HG03354 (cell line): ENCODE data around the gene NPEPL1.

Experiments
- ATAC-seq: cut with Tn5 transposase; IDR thresholded peaks from one replicate; pipeline ENCODE4 v1.9.1; 2021; ENCODE audit warnings: mild to moderate bottlenecking; ENCODE audit not compliant: unreplicated experiment, poor library complexity, severe bottlenecking

The NPEPL1 gene

DNA sequence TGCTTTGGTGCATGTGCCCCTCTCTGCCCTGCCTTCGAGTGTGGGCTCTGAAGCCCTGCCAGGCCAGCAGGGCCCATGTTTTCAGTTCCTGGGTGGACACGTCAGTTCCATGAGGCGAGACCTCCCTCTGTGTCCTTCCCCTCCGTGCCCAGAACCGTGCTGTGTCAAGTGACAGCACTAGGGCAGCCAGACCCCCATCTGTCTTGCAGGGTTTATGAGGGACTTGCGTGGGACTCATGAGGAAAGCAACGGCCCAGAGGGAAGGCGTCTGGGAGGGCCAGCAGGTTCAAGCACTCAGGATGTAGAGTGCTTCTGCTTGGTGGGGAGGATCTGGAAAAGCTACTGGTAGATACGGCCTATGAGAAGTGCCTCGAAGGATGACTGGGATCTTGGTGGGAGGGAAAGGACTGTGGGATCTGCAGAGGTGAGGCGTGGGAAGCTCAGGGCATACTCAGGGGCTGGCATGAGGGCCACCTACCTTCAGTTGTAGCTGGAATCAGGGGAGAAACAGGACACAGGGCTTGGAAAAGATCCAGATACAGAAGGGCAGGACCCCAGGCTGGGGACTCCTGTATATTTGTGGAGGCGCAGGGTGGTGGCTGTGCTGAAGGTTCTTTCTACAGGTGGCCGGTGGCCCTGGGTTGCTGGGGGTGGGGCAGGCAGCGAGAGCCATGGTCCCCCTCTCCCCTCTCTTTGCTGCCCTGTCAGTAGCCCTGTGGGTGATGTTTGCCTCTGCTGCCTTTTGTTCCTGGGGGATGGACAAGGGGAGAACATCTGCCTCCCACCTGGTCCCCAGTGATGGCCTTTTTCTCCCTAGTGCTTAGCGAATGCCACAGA, 5.5 kb downstream of the NPEPL1 start:
- no peak for ATAC-seq

DNA sequence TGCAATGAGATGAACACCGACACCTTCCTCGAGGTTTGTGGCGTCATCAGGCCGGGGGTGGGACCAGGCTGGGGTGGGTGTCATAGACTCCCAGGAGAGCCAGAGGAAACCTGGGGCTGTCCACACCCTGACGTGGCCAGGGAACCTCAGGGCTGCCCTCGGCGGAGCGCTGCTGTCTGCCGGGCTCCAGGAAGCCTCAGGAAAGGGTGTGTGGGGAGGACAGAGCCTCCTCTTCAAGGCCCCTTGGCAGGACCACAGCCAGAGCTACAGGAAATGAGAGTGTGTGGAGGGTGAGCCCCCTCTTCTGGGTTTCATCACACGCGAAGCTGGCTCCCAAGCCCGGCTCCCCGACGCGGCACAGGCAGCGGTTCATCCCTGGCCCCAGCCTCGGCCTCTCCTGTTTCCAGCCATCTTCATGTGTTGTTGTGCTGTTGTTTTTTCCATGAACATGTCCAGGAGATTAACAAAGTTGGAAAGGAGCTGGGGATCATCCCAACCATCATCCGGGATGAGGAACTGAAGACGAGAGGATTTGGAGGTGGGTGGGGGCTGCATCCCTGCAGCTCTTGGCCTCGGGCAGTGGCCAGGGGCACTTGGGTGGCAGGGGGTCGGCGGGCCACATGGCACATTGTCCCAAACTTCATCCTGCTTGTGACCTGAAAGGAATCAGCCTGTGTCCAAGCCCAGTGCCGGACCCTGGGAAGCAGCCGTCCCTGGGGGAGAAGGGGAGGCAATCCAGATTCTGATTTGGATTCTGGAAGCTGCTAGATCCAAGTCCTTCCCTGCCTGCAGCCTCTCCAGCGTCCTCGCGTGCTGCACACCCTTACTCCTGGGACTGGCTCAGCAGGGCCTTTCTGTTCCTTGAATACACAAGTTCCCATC, 6.4 kb downstream of the NPEPL1 start:
- no peak for ATAC-seq

GRCh38 chr20:58699623-58700107, 7.1 kb downstream of the NPEPL1 start:
- ATAC-seq: no peak

- no peak for ATAC-seq
Observed at GRCh38 chr20:58700121-58700821, 7.7 kb downstream of the NPEPL1 start.

GRCh38 chr20:58700823-58701222, 8.2 kb downstream of the NPEPL1 start:
- ATAC-seq: no peak

DNA sequence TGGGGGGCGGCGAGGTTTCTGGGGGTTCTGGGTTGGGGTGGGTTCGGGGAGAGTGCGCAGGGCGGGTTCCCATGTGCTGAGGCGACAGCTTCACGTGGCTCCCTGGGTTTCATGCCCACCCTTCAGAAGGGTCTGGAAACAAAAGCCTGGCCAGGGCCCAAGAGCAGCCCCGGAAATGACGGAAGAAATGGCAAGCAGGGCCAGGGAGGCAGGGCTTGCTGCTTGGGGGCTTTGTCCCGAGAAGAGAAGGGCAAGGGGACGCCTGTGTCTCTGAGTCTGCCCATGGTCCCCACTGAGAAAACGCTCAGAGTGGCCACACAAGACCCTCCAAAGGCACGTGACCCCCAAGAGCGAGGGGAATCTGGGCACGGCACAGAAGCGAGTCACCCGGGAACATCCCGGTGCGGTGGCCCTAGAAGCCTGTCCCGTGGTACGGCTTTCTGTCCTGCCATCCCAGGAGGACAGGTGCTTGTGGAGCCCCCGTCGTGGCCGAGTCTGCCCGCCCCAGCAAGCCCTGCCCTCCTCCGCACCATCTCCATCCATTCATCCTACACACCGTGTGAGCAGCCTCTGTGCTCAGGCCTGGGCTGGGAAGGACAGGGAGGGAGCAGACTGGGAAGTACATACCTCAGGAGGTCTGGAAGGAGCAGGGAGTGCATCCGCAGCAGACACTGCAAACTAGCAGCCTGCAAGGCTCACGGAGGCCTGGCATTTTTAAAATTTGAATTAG, 9.0 kb downstream of the NPEPL1 start:
- ATAC-seq: no peak

GRCh38 chr20:58702161-58702510, 9.5 kb downstream of the NPEPL1 start:
- ATAC-seq: no peak

- no peak for ATAC-seq
Observed at GRCh38 chr20:58702859-58703648, 10.5 kb downstream of the NPEPL1 start.

DNA sequence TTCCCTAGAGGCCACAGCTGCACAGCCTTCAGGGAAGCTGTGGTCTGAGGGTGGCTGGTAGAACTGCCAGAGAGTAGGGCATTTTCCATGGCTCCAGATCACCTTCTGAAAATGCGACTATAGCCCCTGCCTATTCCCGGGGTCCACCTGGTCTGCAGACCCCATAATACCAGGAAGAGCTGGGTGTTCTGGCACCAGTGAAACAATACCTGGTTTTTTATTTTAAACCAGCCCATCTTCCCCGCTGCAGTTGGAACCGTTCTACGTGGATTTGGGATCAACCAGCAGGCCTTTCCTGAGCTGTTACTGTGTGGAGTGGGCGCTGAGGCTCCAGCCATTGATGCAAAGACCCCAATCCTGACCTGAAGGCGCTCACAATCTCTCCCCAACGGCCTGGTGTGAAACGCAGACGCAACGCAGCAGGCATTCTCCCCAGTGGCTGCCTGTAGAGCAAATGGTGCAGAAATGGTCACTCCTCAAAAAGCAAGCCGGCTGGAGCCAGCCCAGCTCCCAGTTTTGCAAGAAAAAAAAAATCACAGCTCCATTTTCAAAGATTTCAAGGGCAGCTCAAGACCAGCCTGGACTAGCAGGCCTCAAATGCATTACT, 11.3 kb downstream of the NPEPL1 start:
- no peak for ATAC-seq

GRCh38 chr20:58705208-58705926, 12.8 kb downstream of the NPEPL1 start:
- no peak for ATAC-seq

DNA sequence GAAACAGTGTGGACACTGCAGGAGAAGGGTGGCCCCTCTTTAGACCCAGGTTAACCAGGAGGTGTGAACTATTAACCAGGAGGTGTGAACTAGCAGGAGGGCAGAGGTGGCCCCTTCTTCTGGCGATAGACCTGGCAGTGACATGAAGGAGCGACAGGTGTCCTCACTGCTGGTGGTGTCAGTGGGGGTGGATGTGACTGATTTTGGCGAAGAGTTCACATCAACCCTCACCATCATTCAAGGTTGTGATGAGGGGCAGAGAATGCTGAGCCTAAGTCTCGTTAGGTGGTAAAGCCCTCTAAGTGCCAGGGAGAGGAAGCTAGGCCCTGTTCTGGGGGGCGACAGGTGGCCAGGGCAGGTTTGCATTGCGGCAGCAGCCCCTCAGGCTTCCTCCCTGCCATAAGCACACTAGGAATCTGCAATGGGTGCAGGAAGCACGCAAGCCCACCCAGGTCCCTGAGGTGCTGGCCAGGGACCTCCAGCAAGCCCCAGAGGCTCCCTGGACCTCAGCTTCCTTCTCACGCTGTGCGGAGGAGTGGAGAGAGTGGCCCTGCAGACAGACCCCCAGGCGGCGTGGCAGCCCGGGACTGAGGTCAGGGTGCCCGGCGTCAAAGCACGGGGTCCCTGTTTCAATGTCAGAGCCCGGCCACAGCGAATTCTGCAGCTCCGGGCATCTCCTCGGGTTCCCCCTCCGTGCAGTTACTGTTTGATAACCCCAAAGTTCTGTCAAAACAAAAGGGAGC, 13.7 kb downstream of the NPEPL1 start:
- no peak for ATAC-seq

DNA sequence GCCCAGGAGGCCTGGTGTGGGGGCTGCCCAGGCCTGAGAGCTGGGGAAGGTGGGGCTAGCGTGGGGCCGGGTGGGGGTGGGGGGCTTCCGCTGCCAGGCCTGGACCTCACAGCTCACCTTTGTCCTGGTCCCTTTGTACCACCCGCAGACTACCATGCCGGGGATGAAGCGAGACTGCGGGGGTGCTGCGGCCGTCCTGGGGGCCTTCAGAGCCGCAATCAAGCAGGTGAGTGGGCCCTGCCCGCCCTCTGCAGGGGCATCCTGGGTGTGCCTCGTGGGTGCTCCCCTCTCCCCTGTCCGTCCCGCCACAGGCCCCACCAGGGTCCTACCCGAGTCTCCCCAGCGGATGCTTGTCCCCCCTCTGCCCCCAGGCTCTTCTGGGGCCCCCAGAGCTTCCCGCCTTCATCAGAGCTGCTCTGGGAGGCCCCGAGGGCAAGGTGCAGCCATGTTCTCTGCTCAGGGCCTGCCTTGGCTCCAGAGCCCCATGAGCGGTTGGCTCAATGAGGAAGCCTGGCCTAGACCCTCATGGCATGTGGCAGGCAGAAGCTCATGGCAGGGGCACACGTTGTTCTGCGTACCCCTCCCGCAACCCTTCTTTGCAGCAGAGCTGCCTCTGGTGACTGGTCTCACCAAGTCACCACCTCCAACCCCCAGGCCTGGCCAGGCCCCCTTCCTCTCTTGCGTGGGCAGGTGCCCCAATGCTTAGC, 14.5 kb downstream of the NPEPL1 start:
- ATAC-seq: no peak

GRCh38 chr20:58707770-58708169, 15.2 kb downstream of the NPEPL1 start:
- no peak for ATAC-seq

- ATAC-seq: no peak
Observed at GRCh38 chr20:58708246-58708931, 15.8 kb downstream of the NPEPL1 start.

DNA sequence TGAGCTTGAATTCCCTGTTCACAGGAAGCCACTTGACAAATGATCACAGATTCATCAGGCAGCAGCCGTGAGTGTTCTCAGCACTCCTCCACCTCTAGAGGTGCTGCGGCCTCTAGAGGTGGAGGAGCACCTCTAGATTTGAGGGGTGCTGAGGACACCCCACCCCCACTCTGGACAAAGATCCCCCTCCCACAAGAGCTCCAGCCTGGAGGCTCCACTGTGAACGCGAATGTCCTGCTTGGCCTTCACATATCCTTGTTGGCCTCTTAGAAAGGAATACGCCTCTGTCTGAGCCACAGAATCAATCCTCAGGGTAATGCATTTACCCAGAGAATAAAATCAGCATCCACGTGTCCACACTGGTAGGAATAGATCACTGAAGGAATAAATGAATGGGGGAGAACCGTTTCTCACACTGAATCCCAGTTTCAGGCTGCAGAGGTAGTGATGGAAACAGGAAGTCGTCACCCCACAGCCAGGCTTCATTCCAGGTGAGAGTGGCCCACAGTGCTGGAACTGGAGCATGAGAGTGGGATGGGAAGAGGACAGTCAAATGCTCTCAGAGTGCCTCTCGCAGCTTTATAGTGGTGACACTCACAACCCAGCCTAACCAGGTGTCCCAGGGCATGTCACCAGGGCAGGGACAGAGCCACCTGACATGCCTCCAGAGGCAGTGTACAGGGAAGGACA, 16.6 kb downstream of the NPEPL1 start:
- ATAC-seq: no peak

GRCh38 chr20:58709703-58710039, 17.1 kb downstream of the NPEPL1 start:
- ATAC-seq: no peak
